GM12864 (cell line): Measurements from ENCODE around the gene FOXP4.

Experiments used
- DNase-seq: peaks from one replicate; pipeline ENCODE4 v3.0.0-alpha.2; 2011; ENCODE audit warnings: low read depth
- H3K4me3 ChIP-seq: 2 replicates; pipeline ENCODE4 v1.5.1; 2011; ENCODE audit warnings: mild to moderate bottlenecking, low read depth, low read length, control low read depth
- TF ChIP-seq, protein P1 (sequence below): IDR thresholded peaks from 2 replicates; pipeline ENCODE4 v1.5.1; 2011; ENCODE audit warnings: low read depth, mild to moderate bottlenecking, moderate library complexity, low read length, control low read depth, inconsistent platforms; ENCODE audit errors: missing control alignments

FOXP4 gene

DNA sequence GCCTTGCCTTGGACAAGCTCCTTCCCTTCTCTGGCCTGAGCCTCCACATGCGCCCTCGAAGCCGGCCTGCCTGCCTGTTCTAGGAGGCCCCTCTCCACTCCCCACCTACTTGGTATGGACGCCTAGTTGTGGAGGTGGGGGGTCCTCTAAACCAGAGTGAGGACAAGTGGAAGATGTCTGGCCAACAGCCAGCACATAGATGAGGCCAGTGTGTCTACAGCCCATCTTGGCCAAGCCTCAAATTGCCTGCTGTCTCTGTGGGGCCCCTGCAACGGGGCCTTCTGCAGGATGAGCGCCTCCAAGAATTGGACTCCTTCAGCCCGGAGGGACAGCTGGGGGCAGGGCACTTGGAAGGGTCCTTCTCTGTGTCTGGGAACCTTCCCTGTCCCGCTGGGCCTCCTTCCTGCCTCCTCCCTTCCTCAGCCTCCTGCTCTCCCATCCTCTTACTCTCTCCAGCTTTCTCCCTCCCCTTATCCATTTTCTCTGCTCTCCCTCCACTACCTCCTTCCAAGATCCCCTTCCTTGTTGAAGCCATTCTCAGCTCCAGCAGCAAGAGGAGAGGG, 93.7 kb downstream of the FOXP4 start:
- DNase-seq, result no peak
- no peak overlapping the region for H3K4me3 ChIP-seq
- TF ChIP-seq, protein P1, sequence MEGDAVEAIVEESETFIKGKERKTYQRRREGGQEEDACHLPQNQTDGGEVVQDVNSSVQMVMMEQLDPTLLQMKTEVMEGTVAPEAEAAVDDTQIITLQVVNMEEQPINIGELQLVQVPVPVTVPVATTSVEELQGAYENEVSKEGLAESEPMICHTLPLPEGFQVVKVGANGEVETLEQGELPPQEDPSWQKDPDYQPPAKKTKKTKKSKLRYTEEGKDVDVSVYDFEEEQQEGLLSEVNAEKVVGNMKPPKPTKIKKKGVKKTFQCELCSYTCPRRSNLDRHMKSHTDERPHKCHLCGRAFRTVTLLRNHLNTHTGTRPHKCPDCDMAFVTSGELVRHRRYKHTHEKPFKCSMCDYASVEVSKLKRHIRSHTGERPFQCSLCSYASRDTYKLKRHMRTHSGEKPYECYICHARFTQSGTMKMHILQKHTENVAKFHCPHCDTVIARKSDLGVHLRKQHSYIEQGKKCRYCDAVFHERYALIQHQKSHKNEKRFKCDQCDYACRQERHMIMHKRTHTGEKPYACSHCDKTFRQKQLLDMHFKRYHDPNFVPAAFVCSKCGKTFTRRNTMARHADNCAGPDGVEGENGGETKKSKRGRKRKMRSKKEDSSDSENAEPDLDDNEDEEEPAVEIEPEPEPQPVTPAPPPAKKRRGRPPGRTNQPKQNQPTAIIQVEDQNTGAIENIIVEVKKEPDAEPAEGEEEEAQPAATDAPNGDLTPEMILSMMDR, result no peak

DNA sequence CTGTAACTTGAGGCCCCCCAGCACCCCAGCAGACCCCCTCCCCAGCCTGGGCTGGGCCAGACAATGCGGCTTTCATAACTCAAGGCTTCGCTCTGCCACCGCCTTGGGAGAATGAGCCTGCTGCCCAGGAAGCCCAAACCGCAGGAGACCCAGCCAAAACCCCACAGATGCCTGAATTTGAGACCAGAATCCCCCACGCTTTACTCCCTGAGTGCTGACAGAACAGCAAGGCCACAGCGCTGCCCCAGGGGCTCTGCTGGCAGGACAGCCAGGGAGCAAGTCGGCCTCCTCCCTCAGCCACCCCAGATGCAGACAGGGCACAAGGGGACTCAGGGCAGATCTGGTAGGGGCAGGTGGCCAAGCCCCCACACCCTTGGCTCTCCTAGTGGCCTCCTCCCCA, 94.2 kb downstream of the FOXP4 start:
- TF ChIP-seq, protein P1, result no peak
- H3K4me3 ChIP-seq, result no peak overlapping the region
- no peak for DNase-seq

DNA sequence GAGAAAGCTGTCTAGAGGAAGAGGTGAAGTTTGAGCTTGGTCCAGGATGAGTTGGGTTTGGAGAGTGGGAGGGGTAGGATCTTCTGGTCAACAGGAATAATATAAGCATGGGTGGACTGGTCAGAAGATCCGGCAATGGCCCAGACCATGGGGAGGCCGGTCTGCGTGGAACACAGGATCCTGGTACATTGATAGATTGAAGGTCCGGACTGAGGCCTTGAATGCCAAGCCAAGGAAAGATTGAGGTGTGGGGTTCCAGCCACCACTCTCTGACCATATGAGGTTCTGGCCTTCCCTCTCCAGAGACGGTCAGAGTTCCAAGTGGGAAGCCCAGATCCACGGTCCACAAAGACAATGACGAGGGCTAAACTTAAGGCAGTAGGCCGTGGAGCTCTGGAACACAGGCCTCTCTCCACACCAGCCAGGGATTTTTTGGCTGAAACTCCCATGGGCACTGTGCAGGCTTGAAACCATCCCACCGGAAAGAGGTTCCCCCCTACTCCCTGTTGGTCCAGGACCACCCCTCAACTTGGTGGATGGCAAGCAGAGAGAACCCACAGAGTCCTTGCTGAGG, 95.3 kb downstream of the FOXP4 start:
- H3K4me3 ChIP-seq, result no peak overlapping the region
- DNase-seq, result no peak
- TF ChIP-seq, protein P1, result no peak

DNA sequence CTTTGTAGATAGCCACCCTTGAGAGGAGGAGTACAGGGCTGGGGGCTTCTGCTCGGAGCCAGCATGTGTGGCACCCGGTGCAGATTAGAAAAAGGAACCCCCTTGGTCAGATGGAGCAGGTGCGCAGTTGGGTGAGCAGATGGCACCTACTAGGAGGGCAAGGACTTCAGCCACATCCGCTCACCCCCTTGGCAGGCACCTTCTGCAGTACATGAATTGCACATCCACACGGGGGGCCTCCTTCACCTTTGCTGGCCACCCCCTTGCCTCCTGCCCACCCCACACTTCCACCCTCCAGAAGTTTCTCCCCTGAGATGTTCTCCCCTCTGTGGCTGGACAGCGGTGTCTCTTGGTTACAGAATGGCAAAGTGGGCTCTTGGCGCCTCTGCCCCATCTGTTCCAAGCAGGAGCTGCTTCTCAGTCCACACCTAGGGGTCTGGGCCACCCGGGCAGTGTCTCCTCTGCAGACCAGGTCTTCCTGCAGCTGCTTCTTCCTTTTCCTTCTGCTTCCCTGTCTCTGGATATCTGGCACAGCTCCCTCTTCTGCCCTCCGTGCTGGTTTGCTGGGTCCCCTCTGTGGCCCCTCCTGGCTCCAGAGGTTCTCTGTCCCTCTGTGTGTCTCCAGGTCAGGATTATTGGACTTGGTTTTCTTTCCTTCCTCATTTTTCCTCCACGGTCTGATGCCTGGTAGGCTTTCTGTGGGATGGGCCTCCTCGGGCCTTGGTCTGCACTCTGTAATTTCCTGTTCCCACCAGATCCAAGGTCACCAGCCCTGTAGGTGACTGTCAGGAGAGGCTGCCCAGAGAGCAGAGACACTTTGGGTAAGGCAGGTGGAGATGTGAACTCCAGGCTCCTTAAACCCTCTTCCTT, 96.1 kb downstream of the FOXP4 start:
- no peak for DNase-seq
- H3K4me3 ChIP-seq, result no peak overlapping the region
- TF ChIP-seq, protein P1, result no peak

DNA sequence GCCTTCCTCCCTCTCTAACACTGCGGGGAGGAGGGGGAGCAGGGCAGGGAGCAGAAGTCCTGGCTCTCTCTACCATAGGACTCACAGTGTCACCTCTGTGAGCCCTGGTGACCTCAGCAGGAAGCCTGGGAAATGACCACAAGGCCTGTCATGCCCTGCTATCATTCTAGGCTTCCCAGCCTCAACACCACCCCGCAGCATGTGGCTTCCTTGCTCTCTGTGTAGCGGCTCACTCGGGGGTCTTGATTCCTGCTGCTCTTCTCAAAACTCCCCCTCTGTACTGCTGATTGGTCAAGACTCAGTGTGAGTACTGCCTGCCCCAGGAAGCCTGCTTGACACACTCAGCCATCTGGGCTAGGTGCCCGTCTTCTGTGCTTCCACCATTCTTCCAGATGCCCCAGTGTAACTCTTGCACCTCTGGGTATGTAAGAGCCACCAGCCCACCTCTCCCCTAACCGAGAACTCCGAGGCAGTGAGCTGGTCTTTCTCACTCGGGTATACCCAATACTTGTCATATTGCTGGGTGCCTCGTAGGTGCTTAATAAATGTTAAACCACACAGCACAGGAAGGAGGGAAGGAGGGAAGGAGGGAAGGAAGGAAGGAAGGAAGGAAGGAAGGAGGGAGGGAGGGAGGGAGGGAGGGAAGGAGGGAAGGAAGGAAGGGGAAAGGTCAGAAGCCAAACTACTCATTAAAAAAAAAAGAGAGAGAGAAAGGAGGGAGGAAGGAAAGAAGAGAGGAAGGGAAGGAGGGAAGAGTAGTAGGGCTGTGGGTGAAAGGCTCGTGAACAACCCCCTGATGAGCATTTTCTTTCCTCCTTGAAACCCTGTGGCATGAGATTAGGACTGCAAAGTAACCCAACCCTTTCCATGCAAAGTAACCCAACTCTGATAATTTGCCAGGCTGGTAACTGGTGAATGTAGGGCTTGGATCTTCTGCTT, 97.0 kb downstream of the FOXP4 start:
- TF ChIP-seq, protein P1, result no peak
- DNase-seq, result no peak
- no peak overlapping the region for H3K4me3 ChIP-seq

DNA sequence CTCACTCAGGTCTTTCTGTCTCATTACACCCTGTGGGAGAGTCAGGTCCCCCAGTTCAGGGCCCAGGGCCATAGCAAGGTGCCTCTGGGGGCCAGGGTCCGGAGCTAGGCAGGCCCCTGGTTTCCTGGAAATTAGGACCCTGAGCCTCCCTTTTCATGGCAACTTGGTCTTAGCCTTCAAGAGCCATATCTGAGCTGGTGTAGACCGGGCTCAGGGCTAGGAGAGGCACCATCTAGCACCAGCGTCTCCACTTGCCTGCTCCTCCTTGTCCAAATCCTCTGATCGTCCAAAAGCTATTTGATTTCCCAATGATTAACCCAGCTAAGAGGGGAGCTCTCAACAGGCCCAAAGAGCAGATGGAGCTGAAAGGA, 97.7 kb downstream of the FOXP4 start:
- no peak for DNase-seq
- TF ChIP-seq, protein P1, result no peak
- H3K4me3 ChIP-seq, result no peak overlapping the region
